ENCODE measurements around the gene TNFRSF6B. TPM values are rescaled to one million over a fixed set of nuclear protein-coding genes. Genes with fewer than 3 reads are reported as not detected.

The TNFRSF6B gene
- total RNA-seq, 1 donor from 2014 or later, result 0.27 TPM

DNA sequence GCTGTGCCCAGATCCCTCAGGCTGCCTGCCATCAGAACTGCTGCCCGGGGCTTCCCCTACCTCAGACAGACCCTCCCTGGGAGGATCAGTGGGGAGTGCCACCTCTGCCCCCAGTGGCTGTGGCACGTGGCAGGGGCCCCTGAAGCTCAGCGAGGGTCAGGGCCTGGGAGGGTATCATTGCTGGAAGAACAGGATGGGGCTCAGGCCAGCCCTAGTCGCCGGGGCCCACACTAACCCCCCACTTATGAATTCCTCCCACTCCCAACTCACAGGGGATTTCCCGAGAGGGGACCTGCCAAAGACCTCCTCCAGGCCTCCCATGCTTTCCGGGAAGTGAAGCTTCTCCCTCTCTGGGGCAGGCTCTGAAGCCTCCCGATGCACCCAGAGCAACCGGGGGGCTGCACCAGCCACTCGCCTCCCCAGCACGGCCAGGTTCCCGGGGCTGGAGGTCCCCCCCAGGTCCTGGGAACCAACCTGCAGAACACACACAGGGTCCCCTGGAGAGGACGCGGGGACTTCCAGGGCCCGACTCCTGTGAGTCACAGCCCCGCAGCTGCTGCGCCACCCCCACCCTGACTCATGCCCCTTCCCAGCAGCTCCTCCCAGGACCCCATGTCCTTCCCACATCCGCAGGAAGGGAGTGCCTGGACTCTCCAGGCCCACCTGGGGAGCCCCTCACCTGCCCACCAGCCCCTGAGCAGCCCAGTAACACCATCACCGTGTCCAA lies 2.5 kb downstream of the TNFRSF6B start:
- DNase-seq, result no peak
- Histone ChIP-seq H3K4me1 (peaks cover 70% of the 10 kb centered on the region), H3K27me3 (ENCODE audit: low read depth) (no peaks in the 10 kb centered on the region), H3K36me3 (peaks cover 20% of the 10 kb centered on the region), H3K27ac (replicated peaks) (peak overlapping the region; percentile 53), H3K4me3 (peak overlapping the region; percentile 13), H3K9me3 (replicated peaks) (no peaks in the 10 kb centered on the region)
- TF ChIP-seq, protein P1, sequence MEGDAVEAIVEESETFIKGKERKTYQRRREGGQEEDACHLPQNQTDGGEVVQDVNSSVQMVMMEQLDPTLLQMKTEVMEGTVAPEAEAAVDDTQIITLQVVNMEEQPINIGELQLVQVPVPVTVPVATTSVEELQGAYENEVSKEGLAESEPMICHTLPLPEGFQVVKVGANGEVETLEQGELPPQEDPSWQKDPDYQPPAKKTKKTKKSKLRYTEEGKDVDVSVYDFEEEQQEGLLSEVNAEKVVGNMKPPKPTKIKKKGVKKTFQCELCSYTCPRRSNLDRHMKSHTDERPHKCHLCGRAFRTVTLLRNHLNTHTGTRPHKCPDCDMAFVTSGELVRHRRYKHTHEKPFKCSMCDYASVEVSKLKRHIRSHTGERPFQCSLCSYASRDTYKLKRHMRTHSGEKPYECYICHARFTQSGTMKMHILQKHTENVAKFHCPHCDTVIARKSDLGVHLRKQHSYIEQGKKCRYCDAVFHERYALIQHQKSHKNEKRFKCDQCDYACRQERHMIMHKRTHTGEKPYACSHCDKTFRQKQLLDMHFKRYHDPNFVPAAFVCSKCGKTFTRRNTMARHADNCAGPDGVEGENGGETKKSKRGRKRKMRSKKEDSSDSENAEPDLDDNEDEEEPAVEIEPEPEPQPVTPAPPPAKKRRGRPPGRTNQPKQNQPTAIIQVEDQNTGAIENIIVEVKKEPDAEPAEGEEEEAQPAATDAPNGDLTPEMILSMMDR (IDR thresholded peaks at IDR 0.05; ENCODE audit: borderline replicate concordance), result no peak
- intact Hi-C loops (cut with micrococcal nuclease), result no loop called here

DNA sequence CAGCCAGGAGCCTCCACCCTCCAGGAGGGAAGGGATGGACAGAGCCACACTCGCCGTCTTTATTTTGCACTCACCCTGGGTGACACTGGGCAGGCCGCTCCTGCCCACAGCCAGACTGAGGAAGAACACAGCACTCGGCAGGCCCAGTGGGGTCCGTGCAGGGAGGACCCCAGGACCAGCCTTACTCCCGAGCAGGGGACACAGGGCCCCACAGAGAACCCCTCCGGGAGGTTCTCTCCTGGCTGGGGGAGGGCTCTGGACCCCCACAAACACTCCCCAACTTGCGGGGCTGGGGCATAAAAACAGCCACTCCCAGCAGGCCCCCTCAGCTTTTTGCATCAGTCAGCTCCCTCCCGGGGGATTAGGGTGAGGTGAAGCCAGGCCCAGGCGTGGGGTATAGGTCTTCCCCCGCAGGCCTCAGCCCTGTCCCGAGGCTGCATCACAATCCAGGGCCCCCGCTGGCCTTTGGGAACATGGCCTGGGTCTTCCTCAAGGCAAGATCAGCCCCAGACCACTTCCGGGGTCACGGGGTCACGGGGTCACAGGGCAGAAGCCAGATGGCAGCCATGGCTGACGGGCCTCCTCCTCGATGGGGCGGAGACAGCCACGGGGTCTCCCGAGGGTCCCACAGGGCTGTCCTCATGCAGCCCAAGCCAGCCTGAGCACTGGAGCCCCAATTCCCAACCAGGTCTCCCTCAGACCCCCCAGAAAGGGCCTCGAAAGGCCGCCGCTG lies 3.2 kb downstream of the TNFRSF6B start:
- Histone ChIP-seq H3K27ac (replicated peaks) (peak overlapping the region; percentile 53), H3K4me3 (peak overlapping the region; percentile 13), H3K9me3 (replicated peaks) (no peaks in the 10 kb centered on the region), H3K27me3 (ENCODE audit: low read depth) (no peaks in the 10 kb centered on the region), H3K4me1 (peaks cover 66% of the 10 kb centered on the region), H3K36me3 (peaks cover 22% of the 10 kb centered on the region)
- TF ChIP-seq, protein P1 (IDR thresholded peaks at IDR 0.05; ENCODE audit: borderline replicate concordance), result no peak
- DNase-seq, result no peak
- intact Hi-C loops (cut with micrococcal nuclease), result no loop called here

DNA sequence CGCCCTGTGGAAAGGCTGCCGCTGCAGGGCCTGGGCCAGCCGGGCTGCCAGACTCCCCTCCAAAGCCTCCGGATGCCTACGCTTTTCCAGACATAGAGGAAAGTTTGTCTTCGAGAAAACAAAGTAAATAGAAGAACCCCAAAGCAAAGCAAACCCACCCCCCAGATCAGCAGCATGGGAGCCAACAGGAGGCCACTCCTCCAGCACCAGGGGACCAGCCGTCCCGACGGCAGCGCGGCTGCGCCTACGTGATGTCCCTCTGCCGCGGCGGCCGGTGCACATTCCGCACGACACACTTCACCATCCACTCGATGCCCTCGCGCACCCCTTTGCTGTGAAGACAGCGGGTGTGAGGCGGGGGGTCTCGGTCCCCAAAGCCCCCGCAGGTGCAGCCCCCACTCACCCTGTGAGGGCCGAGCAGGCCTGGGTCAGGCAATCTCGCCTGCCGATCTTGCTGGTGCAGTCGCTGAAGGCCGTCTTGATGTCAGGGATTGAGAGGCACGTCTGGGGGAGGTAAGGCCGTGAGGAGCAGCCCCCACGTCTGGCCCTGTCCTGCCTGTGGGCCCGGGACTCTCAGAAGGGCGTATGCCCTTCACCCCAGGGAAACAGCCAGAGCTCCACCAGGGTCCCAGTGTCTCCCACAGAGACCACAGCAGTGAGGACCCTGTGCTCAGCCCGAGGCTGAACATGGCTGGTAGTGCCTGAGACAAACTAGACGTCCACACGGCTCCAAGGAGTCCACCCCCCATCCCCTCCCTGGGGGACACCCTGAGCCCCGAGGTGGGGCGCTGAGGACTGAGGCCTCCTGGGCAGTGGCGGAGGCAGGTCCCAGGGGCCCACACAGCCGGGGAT lies 4.0 kb downstream of the TNFRSF6B start:
- TF ChIP-seq, protein P1 (IDR thresholded peaks at IDR 0.05; ENCODE audit: borderline replicate concordance), result no peak

DNA sequence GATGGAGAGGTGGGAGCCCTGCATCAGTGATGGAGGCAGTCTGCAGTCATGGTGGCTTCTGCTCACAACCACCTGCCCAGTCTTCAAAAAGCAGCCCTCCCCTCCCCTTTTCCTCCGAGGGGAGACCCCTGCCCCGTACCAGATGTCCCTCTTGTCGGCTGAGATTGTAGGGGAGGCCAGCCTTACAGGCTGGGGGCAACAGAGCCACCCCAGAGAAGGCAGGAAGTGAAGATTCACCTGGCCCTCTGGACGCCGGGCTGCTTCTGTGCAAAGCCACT lies 4.5 kb downstream of the TNFRSF6B start:
- no peaks in the 10 kb centered on the region for H3K9me3 ChIP-seq (replicated peaks)
- H3K27me3 ChIP-seq (ENCODE audit: low read depth), result no peaks in the 10 kb centered on the region
- TF ChIP-seq, protein P1 (IDR thresholded peaks at IDR 0.05; ENCODE audit: borderline replicate concordance), result no peak
- peaks cover 31% of the 10 kb centered on the region for H3K36me3 ChIP-seq
- no peak for DNase-seq
- peaks cover 60% of the 10 kb centered on the region for H3K4me1 ChIP-seq
- intact Hi-C loops (cut with micrococcal nuclease), result no loop called here
- no peak overlapping the region for H3K4me3 ChIP-seq
- H3K27ac ChIP-seq (replicated peaks), result no peak overlapping the region

More for the DNA sequence above, 4.0 kb downstream of the TNFRSF6B start:
- Histone ChIP-seq H3K36me3 (peaks cover 26% of the 10 kb centered on the region), H3K27me3 (ENCODE audit: low read depth) (no peaks in the 10 kb centered on the region), H3K9me3 (replicated peaks) (no peaks in the 10 kb centered on the region), H3K27ac (replicated peaks) (no peak overlapping the region), H3K4me1 (peaks cover 60% of the 10 kb centered on the region), H3K4me3 (no peak overlapping the region)
- no peak for DNase-seq
- intact Hi-C loops (cut with micrococcal nuclease), result no loop called here

DNA sequence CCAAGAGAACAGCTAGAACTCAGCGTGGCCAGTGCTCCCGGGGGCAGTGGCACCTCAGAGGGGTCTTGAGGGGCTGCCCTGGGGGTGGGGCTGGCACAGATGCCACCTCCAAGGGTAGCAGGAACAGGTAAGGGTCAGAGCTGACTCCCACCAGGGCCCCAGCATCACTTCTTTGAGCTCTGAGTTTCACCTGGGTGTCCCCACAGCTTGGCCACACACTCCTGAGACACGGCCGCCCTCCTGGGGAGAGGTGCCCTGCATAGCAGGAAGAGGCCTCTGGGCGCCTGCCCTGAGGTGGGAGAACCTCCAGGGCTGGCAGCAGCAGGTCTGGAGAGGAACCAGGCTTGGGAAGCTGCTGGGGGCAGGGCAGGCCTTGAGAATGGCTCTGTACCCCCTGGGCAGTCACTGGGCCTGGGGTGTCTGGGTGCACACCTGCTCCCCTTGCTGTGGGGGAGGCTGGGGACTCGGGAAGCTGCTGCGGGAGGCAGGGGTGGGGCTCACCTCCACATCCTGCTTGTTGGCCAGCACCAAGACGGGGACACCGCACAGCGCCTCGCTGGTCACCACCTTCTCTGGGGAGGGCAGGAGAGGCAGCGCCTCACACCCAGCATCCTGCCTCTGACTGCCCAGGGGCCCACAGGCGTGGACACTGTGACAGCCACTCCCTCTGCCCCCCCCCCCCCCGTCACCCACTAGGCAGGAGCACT lies 5.0 kb downstream of the TNFRSF6B start:
- H3K27me3 ChIP-seq (ENCODE audit: low read depth), result no peaks in the 10 kb centered on the region
- DNase-seq, result no peak

More for the DNA sequence above, 5.0 kb downstream of the TNFRSF6B start:
- H3K27ac ChIP-seq (replicated peaks), result no peak overlapping the region
- H3K36me3 ChIP-seq, result peaks cover 35% of the 10 kb centered on the region
- no peak overlapping the region for H3K4me3 ChIP-seq
- TF ChIP-seq, protein P1 (IDR thresholded peaks at IDR 0.05; ENCODE audit: borderline replicate concordance), result no peak
- intact Hi-C loops (cut with micrococcal nuclease), result no loop called here
- H3K4me1 ChIP-seq, result peaks cover 60% of the 10 kb centered on the region
- H3K9me3 ChIP-seq (replicated peaks), result no peaks in the 10 kb centered on the region
